Measurements from ENCODE around the gene NAP1L1.

- no peak for TF ChIP-seq CTCF (IDR thresholded peaks at IDR 0.05)
- TF ChIP-seq POLR2A (IDR thresholded peaks at IDR 0.05) = no peak
These were observed 24.4 kb downstream of the NAP1L1 start for GRCh38 chr12:76060111-76060510.

Data from Peyer's patch (tissue), 4 donors.